Measurements from ENCODE around the gene ATRNL1.

ATRNL1 gene

DNA sequence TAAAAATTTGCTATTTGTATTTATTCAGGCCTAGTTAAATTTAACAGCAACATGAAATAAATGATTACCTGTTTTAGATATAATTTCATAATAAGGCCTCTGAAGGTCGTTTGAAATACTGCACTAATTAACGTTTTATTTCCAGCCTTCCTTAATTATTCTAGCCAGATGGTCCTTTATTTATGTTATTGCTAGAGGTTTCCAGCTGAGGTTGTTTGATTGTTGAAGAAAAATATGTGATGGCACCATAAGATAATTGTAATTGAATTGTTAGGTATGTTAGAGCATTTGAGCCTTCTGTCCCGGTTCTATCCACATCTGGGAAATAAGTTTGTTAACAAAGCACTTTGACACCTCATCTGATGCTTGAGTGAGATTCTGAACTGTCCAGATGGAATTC, 556.1 kb downstream of the ATRNL1 start:
- Histone ChIP-seq H3K4me3 (ENCODE audit: low read depth in 1 of 2, low read length in 2 of 2) (no peak overlapping the region), H3K79me2 (ENCODE audit: insufficient read depth, low read length) (no peaks in the 10 kb centered on the region), H3K4me2 (ENCODE audit: insufficient read depth, low read length) (no peak overlapping the region), H3K36me3 (ENCODE audit: insufficient read depth, low read length) (no peaks in the 10 kb centered on the region), H3K9ac (ENCODE audit: low read depth, low read length) (no peak overlapping the region), H2AFZ (ENCODE audit: low read depth, low read length) (no peak overlapping the region), H3K27me3 (ENCODE audit: insufficient read depth, low read length, poor library complexity) (no peaks in the 10 kb centered on the region), H4K20me1 (ENCODE audit: insufficient read depth, low read length) (no peaks in the 10 kb centered on the region), H3K4me1 (ENCODE audit: insufficient read depth, low read length) (no peaks in the 10 kb centered on the region), H3K27ac (ENCODE audit: low read length) (no peak overlapping the region), H3K9me3 (ENCODE audit: insufficient read depth, low read length, severe bottlenecking) (no peaks in the 10 kb centered on the region)
- TF ChIP-seq EZH2 (IDR thresholded peaks at IDR 0.05; ENCODE audit: borderline replicate concordance, low read depth, low read length, severe bottlenecking), result no peak
- ATAC-seq (ENCODE audit: insufficient read depth, low read depth), result no peak
- DNase-seq, result no peak

DNA sequence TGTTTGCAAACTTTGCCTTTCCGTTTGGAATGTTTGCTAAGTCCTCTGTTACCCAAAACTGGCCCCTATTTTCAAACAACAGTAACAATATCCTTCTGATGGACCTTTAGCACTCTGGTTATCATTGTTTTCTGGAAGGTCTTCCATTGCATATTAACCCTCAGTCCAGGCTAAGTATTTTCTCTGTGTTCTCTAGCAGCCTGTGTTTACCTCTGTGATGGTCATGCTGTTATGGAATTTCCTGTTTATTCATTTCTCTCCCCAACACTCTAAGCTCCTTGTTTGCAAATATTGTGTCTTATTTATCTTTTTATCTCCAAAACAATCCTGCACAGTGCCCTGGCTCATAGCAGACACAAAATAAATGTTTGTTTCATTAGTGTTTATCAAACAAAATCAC, 560.3 kb downstream of the ATRNL1 start:
- Histone ChIP-seq H2AFZ (ENCODE audit: low read depth, low read length) (no peak overlapping the region), H3K36me3 (ENCODE audit: insufficient read depth, low read length) (no peaks in the 10 kb centered on the region), H3K79me2 (ENCODE audit: insufficient read depth, low read length) (no peaks in the 10 kb centered on the region), H3K27ac (ENCODE audit: low read length) (no peak overlapping the region), H3K4me2 (ENCODE audit: insufficient read depth, low read length) (no peak overlapping the region), H3K4me1 (ENCODE audit: insufficient read depth, low read length) (no peaks in the 10 kb centered on the region), H3K4me3 (ENCODE audit: low read depth in 1 of 2, low read length in 2 of 2) (no peak overlapping the region), H4K20me1 (ENCODE audit: insufficient read depth, low read length) (no peaks in the 10 kb centered on the region), H3K27me3 (ENCODE audit: insufficient read depth, low read length, poor library complexity) (no peaks in the 10 kb centered on the region), H3K9ac (ENCODE audit: low read depth, low read length) (no peak overlapping the region), H3K9me3 (ENCODE audit: insufficient read depth, low read length, severe bottlenecking) (no peaks in the 10 kb centered on the region)
- DNase-seq (no peak), ATAC-seq (ENCODE audit: insufficient read depth, low read depth) (no peak)
- no peak for TF ChIP-seq EZH2 (IDR thresholded peaks at IDR 0.05; ENCODE audit: borderline replicate concordance, low read depth, low read length, severe bottlenecking)
- TF ChIP-seq, protein P1, sequence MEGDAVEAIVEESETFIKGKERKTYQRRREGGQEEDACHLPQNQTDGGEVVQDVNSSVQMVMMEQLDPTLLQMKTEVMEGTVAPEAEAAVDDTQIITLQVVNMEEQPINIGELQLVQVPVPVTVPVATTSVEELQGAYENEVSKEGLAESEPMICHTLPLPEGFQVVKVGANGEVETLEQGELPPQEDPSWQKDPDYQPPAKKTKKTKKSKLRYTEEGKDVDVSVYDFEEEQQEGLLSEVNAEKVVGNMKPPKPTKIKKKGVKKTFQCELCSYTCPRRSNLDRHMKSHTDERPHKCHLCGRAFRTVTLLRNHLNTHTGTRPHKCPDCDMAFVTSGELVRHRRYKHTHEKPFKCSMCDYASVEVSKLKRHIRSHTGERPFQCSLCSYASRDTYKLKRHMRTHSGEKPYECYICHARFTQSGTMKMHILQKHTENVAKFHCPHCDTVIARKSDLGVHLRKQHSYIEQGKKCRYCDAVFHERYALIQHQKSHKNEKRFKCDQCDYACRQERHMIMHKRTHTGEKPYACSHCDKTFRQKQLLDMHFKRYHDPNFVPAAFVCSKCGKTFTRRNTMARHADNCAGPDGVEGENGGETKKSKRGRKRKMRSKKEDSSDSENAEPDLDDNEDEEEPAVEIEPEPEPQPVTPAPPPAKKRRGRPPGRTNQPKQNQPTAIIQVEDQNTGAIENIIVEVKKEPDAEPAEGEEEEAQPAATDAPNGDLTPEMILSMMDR (IDR thresholded peaks at IDR 0.05; ENCODE audit: borderline replicate concordance, extremely low read depth, low read length, poor library complexity, severe bottlenecking), result no peak

DNA sequence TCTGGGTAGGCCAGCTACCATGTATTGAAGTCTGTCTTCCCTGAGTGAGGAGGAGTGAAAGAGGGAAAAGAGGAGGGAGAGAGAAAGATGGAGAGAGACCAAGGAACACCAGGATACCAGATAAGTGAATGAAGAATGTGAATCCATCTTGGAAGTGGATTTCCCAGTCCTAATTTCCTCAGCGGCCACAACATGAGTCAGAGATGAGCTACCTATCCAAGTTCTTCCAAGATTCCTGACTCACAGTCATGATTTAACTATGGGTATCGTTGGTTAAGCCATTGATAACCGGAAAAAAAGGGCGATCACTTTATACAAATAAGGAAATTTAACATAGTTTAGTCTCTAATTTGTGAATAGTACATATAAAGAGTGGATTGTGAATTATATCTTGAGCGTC, 561.8 kb downstream of the ATRNL1 start:
- DNase-seq (no peak), ATAC-seq (ENCODE audit: insufficient read depth, low read depth) (no peak)
- no peak overlapping the region for H3K27ac ChIP-seq (ENCODE audit: low read length)
- no peaks in the 10 kb centered on the region for H3K4me1 ChIP-seq (ENCODE audit: insufficient read depth, low read length)
- no peaks in the 10 kb centered on the region for H3K9me3 ChIP-seq (ENCODE audit: insufficient read depth, low read length, severe bottlenecking)
- no peak overlapping the region for H3K4me3 ChIP-seq (ENCODE audit: low read depth in 1 of 2, low read length in 2 of 2)
- H4K20me1 ChIP-seq (ENCODE audit: insufficient read depth, low read length), result no peaks in the 10 kb centered on the region
- TF ChIP-seq EZH2 (IDR thresholded peaks at IDR 0.05; ENCODE audit: borderline replicate concordance, low read depth, low read length, severe bottlenecking), result no peak
- TF ChIP-seq, protein P1 (IDR thresholded peaks at IDR 0.05; ENCODE audit: borderline replicate concordance, extremely low read depth, low read length, poor library complexity, severe bottlenecking), result no peak
- no peaks in the 10 kb centered on the region for H3K27me3 ChIP-seq (ENCODE audit: insufficient read depth, low read length, poor library complexity)
- H3K36me3 ChIP-seq (ENCODE audit: insufficient read depth, low read length), result no peaks in the 10 kb centered on the region
- H3K79me2 ChIP-seq (ENCODE audit: insufficient read depth, low read length), result no peaks in the 10 kb centered on the region
- H2AFZ ChIP-seq (ENCODE audit: low read depth, low read length), result no peak overlapping the region
- H3K4me2 ChIP-seq (ENCODE audit: insufficient read depth, low read length), result no peak overlapping the region
- H3K9ac ChIP-seq (ENCODE audit: low read depth, low read length), result no peak overlapping the region

DNA sequence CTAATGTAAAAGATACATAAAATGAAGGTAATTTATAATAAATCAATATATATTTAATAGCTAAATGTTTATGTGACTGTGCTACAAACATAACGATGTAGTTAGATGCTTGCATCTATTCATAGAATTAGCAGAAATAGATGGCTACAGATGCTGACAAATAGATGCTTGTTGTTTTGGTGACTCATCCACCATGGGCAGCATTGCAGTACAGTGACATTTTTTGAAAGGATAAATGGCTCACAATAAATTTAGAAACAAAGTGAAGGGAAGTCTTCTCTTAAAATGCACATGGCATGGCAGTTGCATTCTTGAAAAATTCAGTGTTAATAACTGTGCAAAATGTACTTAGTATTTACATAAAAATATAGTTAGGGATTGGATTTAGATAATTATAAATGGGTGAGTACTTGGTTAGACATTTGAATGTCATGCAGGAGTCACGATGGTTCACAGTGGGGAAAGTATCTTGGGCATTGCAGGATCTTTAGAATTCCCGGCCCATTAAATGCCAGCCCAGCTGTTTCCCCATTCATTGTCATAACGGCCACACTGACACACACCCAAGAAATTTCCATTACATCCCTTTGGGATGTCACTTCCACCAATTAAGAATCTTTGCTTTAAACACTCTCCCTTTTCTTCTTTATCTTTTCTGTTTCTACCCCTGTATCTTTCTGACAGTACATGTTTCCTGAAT, 564.1 kb downstream of the ATRNL1 start:
- TF ChIP-seq EZH2 (IDR thresholded peaks at IDR 0.05; ENCODE audit: borderline replicate concordance, low read depth, low read length, severe bottlenecking), result no peak
- TF ChIP-seq, protein P1 (IDR thresholded peaks at IDR 0.05; ENCODE audit: borderline replicate concordance, extremely low read depth, low read length, poor library complexity, severe bottlenecking), result no peak
- H3K27ac ChIP-seq (ENCODE audit: low read length), result no peak overlapping the region
- H3K9me3 ChIP-seq (ENCODE audit: insufficient read depth, low read length, severe bottlenecking), result no peaks in the 10 kb centered on the region
- no peaks in the 10 kb centered on the region for H3K79me2 ChIP-seq (ENCODE audit: insufficient read depth, low read length)
- no peaks in the 10 kb centered on the region for H3K4me1 ChIP-seq (ENCODE audit: insufficient read depth, low read length)
- ATAC-seq (ENCODE audit: insufficient read depth, low read depth) (no peak), DNase-seq (no peak)
- H4K20me1 ChIP-seq (ENCODE audit: insufficient read depth, low read length), result no peaks in the 10 kb centered on the region
- no peak overlapping the region for H3K4me2 ChIP-seq (ENCODE audit: insufficient read depth, low read length)
- H3K36me3 ChIP-seq (ENCODE audit: insufficient read depth, low read length), result no peaks in the 10 kb centered on the region
- no peak overlapping the region for H2AFZ ChIP-seq (ENCODE audit: low read depth, low read length)
- no peak overlapping the region for H3K4me3 ChIP-seq (ENCODE audit: low read depth in 1 of 2, low read length in 2 of 2)
- no peak overlapping the region for H3K9ac ChIP-seq (ENCODE audit: low read depth, low read length)
- H3K27me3 ChIP-seq (ENCODE audit: insufficient read depth, low read length, poor library complexity), result no peaks in the 10 kb centered on the region
